HG02981 (cell line): ENCODE data around the gene ALAD.
"Not testable (repeated sequence)": the region's sequence is repeated elsewhere in the genome, so short reads cannot be mapped to it uniquely, and the experiment has no call there.

Experiments used
- ATAC-seq: cut with Tn5 transposase; IDR thresholded peaks from one replicate; pipeline ENCODE4 v1.9.1; 2021; ENCODE audit warnings: mild to moderate bottlenecking, moderate library complexity; ENCODE audit not compliant: unreplicated experiment

Gene ALAD

GRCh38 chr9:113375057-113376023 is 25.7 kb downstream of the ALAD start:
- ATAC-seq = no peak

GRCh38 chr9:113373676-113374392 is 27.2 kb downstream of the ALAD start:
- no peak for ATAC-seq

- ATAC-seq = no peak
Observed at GRCh38 chr9:113373256-113373655, 27.8 kb downstream of the ALAD start.

GRCh38 chr9:113372059-113372458 is 29.0 kb downstream of the ALAD start:
- ATAC-seq = no peak

GRCh38 chr9:113370806-113371325 is 30.2 kb downstream of the ALAD start:
- ATAC-seq = no peak

- no peak for ATAC-seq
Observed at GRCh38 chr9:113369855-113370140, 31.3 kb downstream of the ALAD start.

- no peak for ATAC-seq
Observed at GRCh38 chr9:113368982-113369854, 31.9 kb downstream of the ALAD start.

- ATAC-seq = no peak
Observed at GRCh38 chr9:113368348-113368981, 32.6 kb downstream of the ALAD start.

GRCh38 chr9:113365652-113366051 is 35.4 kb downstream of the ALAD start:
- ATAC-seq = not testable (repeated sequence)

- no peak for ATAC-seq
Observed at GRCh38 chr9:113364951-113365350, 36.1 kb downstream of the ALAD start.

GRCh38 chr9:113363336-113363735 is 37.7 kb downstream of the ALAD start:
- no peak for ATAC-seq

- ATAC-seq = no peak
Observed at GRCh38 chr9:113361304-113362018, 39.6 kb downstream of the ALAD start.

GRCh38 chr9:113360242-113360842 is 40.7 kb downstream of the ALAD start:
- no peak for ATAC-seq

- ATAC-seq = no peak
Observed at GRCh38 chr9:113359385-113359784, 41.7 kb downstream of the ALAD start.

GRCh38 chr9:113356686-113357292 is 44.3 kb downstream of the ALAD start:
- no peak for ATAC-seq

GRCh38 chr9:113355040-113355596 is 46.0 kb downstream of the ALAD start:
- ATAC-seq = no peak

- ATAC-seq = no peak
Observed at GRCh38 chr9:113352411-113352810, 48.7 kb downstream of the ALAD start.

GRCh38 chr9:113352006-113352405 is 49.1 kb downstream of the ALAD start:
- no peak for ATAC-seq

- ATAC-seq = no peak
Observed at GRCh38 chr9:113350937-113351336, 50.1 kb downstream of the ALAD start.
